SIG-M5 treated with dmso at 0.1 percent for 504 hours (cell line): ENCODE results near the gene IL2RA.
"Not testable (repeated sequence)": the region's sequence is repeated elsewhere in the genome, so short reads cannot be mapped to it uniquely, and the experiment has no call there.

Experiments used
- DNase-seq: peaks from one replicate; lab custom pipeline; 2025; ENCODE audit not compliant: unreplicated experiment; lab: John Stamatoyannopoulos, UW

IL2RA gene

GRCh38 chr10:6018422-6018821 is 43.7 kb downstream of the IL2RA start:
- DNase-seq: no peak

- DNase-seq: no peak
These were observed 44.3 kb downstream of the IL2RA start for GRCh38 chr10:6017781-6018354.

- DNase-seq: peak; percentile 36
These were observed 47.9 kb downstream of the IL2RA start for GRCh38 chr10:6014241-6014761.

- DNase-seq: no peak
These were observed 48.6 kb downstream of the IL2RA start for GRCh38 chr10:6013413-6014192.

- DNase-seq: no peak
These were observed 49.9 kb downstream of the IL2RA start for GRCh38 chr10:6012121-6012905.

- DNase-seq: no peak
These were observed 50.6 kb downstream of the IL2RA start for GRCh38 chr10:6011558-6011957.

GRCh38 chr10:6010569-6010968 is 51.6 kb downstream of the IL2RA start:
- DNase-seq: no peak

GRCh38 chr10:6009961-6010360 is 52.2 kb downstream of the IL2RA start:
- DNase-seq: no peak

GRCh38 chr10:6009150-6009549 is 53.0 kb downstream of the IL2RA start:
- DNase-seq: peak; percentile 9

GRCh38 chr10:6008497-6009142 is 53.5 kb downstream of the IL2RA start:
- no peak for DNase-seq

- DNase-seq: no peak
These were observed 55.2 kb downstream of the IL2RA start for GRCh38 chr10:6006991-6007390.

- no peak for DNase-seq
These were observed 55.6 kb downstream of the IL2RA start for GRCh38 chr10:6006546-6006945.

- DNase-seq: no peak
These were observed 56.2 kb downstream of the IL2RA start for GRCh38 chr10:6005856-6006395.

- DNase-seq: not testable (repeated sequence)
These were observed 56.9 kb downstream of the IL2RA start for GRCh38 chr10:6005161-6005804.

GRCh38 chr10:6002809-6003510 is 59.2 kb downstream of the IL2RA start:
- no peak for DNase-seq

GRCh38 chr10:5999440-6000165 is 62.6 kb downstream of the IL2RA start:
- DNase-seq: no peak

- no peak for DNase-seq
These were observed 65.5 kb downstream of the IL2RA start for GRCh38 chr10:5996696-5997095.

GRCh38 chr10:5992398-5992797 is 69.8 kb downstream of the IL2RA start:
- no peak for DNase-seq

- no peak for DNase-seq
These were observed 70.5 kb downstream of the IL2RA start for GRCh38 chr10:5991708-5992107.
